CD14-positive monocyte (primary cell): ENCODE measurements around the gene FNDC3B. TPM values are rescaled to one million over a fixed set of nuclear protein-coding genes. Genes with fewer than 3 reads are reported as not detected.

Experiments used
- DNase-seq, 3 donors: peaks; one replicate each; pipeline ENCODE4 v3.0.0-alpha.2; 2011 to 2022
- H2AFZ ChIP-seq: 2 replicates; pipeline ENCODE4 v1.6.0; 2012; ENCODE audit warnings: mild to moderate bottlenecking, low read depth, low read length, inconsistent platforms; ENCODE audit not compliant: insufficient read depth, poor library complexity, severe bottlenecking
- H3K27ac ChIP-seq, 2 donors: 1 replicate in 1 of 2; 2 replicates in 1 of 2; pipeline ENCODE4 v1.5.1; 2012 to 2013; ENCODE audit warnings: low read length in 2 of 2, control low read depth in 1 of 2, inconsistent platforms in 1 of 2, low read depth in 1 of 2, mild to moderate bottlenecking in 1 of 2
- H3K27me3 ChIP-seq, 2 donors: one replicate each; pipeline versions ENCODE4 v1.6.0 to v1.6.1; 2011 to 2013; ENCODE audit warnings: low read length in 2 of 2; ENCODE audit not compliant: control insufficient read depth in 2 of 2, insufficient read depth in 2 of 2
- H3K36me3 ChIP-seq, 2 donors: replicated peaks in 1 of 2; 1 replicate in 1 of 2; 2 replicates in 1 of 2; pipeline versions ENCODE4 v1.5.1 to v1.6.1; 2012 to 2013; ENCODE audit warnings: low read length in 2 of 2, control low read depth in 1 of 2, inconsistent platforms in 1 of 2, mild to moderate bottlenecking in 1 of 2; ENCODE audit not compliant: insufficient read depth in 2 of 2, control insufficient read depth in 1 of 2
- H3K4me1 ChIP-seq, 2 donors: 1 replicate in 1 of 2; 2 replicates in 1 of 2; pipeline versions ENCODE4 v1.5.1 to v1.6.1; 2012 to 2013; ENCODE audit warnings: low read length in 2 of 2, control low read depth in 1 of 2, inconsistent platforms in 1 of 2, mild to moderate bottlenecking in 1 of 2, moderate library complexity in 1 of 2; ENCODE audit not compliant: insufficient read depth in 2 of 2, control insufficient read depth in 1 of 2
- H3K4me2 ChIP-seq: replicated peaks from 2 replicates; pipeline ENCODE3; 2012; ENCODE audit warnings: low read length, moderate library complexity, mild to moderate bottlenecking; ENCODE audit not compliant: poor library complexity, severe bottlenecking; ENCODE audit errors: extremely low read depth
- H3K4me3 ChIP-seq, 3 experiments: fragments of 200-600 bp in 1 of 3; sonication (generic) in 1 of 3; replicated peaks in 1 of 3; 1 replicate in 2 of 3; 2 replicates in 1 of 3; pipeline ENCODE4 v1.5.1; 2011 to 2013; ENCODE audit warnings: low read length in 3 of 3, mild to moderate bottlenecking in 3 of 3, control low read depth in 2 of 3, low read depth in 2 of 3, inconsistent platforms in 1 of 3, moderate library complexity in 1 of 3
- H3K79me2 ChIP-seq: 2 replicates; pipeline ENCODE4 v1.6.0; 2012; ENCODE audit warnings: mild to moderate bottlenecking, control low read depth, inconsistent platforms, low read length, moderate library complexity; ENCODE audit not compliant: insufficient read depth
- H3K9ac ChIP-seq: 2 replicates; pipeline ENCODE4 v1.6.0; 2017; ENCODE audit warnings: low read length, mild to moderate bottlenecking; ENCODE audit not compliant: insufficient read depth, poor library complexity, severe bottlenecking
- H3K9me3 ChIP-seq, 2 donors: replicated peaks in 1 of 2; 1 replicate in 1 of 2; 2 replicates in 1 of 2; pipeline versions ENCODE4 v1.5.1 to v1.6.1; 2012 to 2013; ENCODE audit warnings: low read length in 2 of 2, control low read depth in 1 of 2; ENCODE audit not compliant: control insufficient read depth in 1 of 2, insufficient read depth in 1 of 2
- H4K20me1 ChIP-seq: 2 replicates; pipeline ENCODE4 v1.6.0; 2012; ENCODE audit warnings: mild to moderate bottlenecking, low read length, control low read depth, moderate library complexity; ENCODE audit not compliant: insufficient read depth
- H3K27ac Mint-ChIP-seq, 7 donors: one replicate each; pipeline ENCODE4 v1.8.0; 2020; ENCODE audit warnings: mild to moderate bottlenecking in 7 of 7, mixed read lengths in 7 of 7, moderate library complexity in 6 of 7, inconsistent platforms in 2 of 7
- H3K27me3 Mint-ChIP-seq, 3 donors: one replicate each; pipeline ENCODE4 v1.8.0; 2021 to 2022; ENCODE audit warnings: low read depth in 3 of 3, mild to moderate bottlenecking in 3 of 3, mixed read lengths in 3 of 3, moderate library complexity in 3 of 3, inconsistent platforms in 1 of 3
- H3K36me3 Mint-ChIP-seq, 2 donors: one replicate each; pipeline ENCODE4 v1.8.0; 2020; ENCODE audit warnings: mixed read lengths in 2 of 2, inconsistent platforms in 1 of 2, mild to moderate bottlenecking in 1 of 2
- H3K4me1 Mint-ChIP-seq: one replicate; pipeline ENCODE4 v1.8.0; 2020; ENCODE audit warnings: mild to moderate bottlenecking, mixed read lengths
- H3K4me3 Mint-ChIP-seq, 2 donors: one replicate each; pipeline ENCODE4 v1.8.0; 2020; ENCODE audit warnings: mild to moderate bottlenecking in 2 of 2, mixed read lengths in 2 of 2, moderate library complexity in 1 of 2
- H3K9me3 Mint-ChIP-seq, 7 donors: one replicate each; pipeline ENCODE4 v1.8.0; 2020 to 2022; ENCODE audit warnings: mixed read lengths in 7 of 7, mild to moderate bottlenecking in 6 of 7, moderate library complexity in 6 of 7, inconsistent platforms in 2 of 7
- WGBS: methylation state at CpG from one replicate; pipeline ENCODE4 v1.1.5; 2013; ENCODE audit warnings: missing lambda C conversion rate; ENCODE audit not compliant: insufficient coverage; 5-methylcytosine and 5-hydroxymethylcytosine counted together
- intact Hi-C, 2 donors: fragments of 100-400 bp; cut with micrococcal nuclease; formaldehyde crosslinking; loops; one replicate each; pipeline versions ENCODE4 v1.15.0 to v1.15.1; 2023
- polyA plus RNA-seq, 3 donors: library from polyadenylated mRNA; depleted of rRNA in 1 of 3; unstranded in 2 of 3; stranded (reverse) in 1 of 3; fragments of 300-500 nt in 2 of 3; fragments of >200 nt in 1 of 3; fragmentation: Illumina TruSeq in 2 of 3; gene quantifications; 1 replicate in 2 of 3; 2 replicates in 1 of 3; pipeline ENCODE4 v1.2.3, GENCODE V29; 2012 to 2021
- TF ChIP-seq, protein P1 (sequence below): fragments of 200-600 bp; IDR thresholded peaks from one replicate; pipeline ENCODE4 v1.8.0; 2022; ENCODE audit warnings: antibody characterized with exemption, mild to moderate bottlenecking

Gene FNDC3B
- polyA plus RNA-seq, 3 donors, result 19.6 to 36.1 (median 25.7) TPM

DNA sequence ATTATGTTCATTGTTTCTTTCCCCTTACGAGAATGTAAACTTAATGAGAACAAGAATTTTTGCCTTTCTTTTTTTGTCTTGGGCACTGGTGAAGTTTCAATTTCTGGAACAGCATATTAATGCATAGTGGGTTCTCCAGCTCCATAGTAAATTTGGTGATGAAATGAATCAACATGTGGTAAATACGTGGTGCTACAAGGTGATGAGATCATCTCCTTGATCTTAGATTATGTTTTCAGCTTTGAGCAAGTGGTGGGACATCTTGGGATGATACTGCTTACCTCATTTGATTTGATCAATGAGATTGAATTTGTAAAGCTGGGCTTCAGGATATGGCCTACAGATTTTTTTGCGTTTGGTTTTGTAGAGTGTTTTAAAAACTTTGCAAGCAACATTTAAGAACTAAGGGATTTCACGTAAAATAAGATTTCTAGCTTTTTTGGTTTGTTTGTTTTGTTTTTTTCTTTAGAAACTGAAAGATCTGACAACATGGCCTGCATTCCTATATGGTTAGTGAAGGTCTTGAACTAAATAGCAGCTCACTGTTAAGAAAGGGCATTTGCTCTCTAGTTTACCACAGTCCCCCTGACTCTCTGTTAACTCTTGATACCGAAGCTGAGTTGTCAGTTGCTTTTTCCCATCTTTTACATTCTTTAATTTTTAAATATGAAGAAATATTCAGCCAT, 45.6 kb downstream of the FNDC3B start:
- Histone ChIP-seq H3K9ac (no peak overlapping the region), H3K27ac (peak overlapping the region in 1 of 2 donors; percentile 34), H3K4me1 (peaks cover 6 to 18% of the 10 kb centered on the region in 2 donors), H3K27me3 (no peaks in the 10 kb centered on the region), H3K36me3 (peaks cover 7 to 15% of the 10 kb centered on the region in 2 donors), H3K79me2 (peaks cover 100% of the 10 kb centered on the region), H4K20me1 (peaks cover 86% of the 10 kb centered on the region), H3K4me3 (no peak overlapping the region), H2AFZ (no peak overlapping the region), H3K4me2 (no peak overlapping the region), H3K9me3 (no peaks in the 10 kb centered on the region)
- Mint-ChIP-seq H3K27me3 (peaks cover 0 to 2% (median 0%) of the 10 kb centered on the region in 3 donors), H3K27ac (peak overlapping the region in 2 of 7 donors; percentile 48 to 84), H3K36me3 (peaks cover 28 to 40% of the 10 kb centered on the region in 2 donors), H3K9me3 (peaks cover 0 to 1% (median 0%) of the 10 kb centered on the region in 7 donors), H3K4me3 (no peak overlapping the region), H3K4me1 (peaks cover 34% of the 10 kb centered on the region)
- TF ChIP-seq, protein P1, sequence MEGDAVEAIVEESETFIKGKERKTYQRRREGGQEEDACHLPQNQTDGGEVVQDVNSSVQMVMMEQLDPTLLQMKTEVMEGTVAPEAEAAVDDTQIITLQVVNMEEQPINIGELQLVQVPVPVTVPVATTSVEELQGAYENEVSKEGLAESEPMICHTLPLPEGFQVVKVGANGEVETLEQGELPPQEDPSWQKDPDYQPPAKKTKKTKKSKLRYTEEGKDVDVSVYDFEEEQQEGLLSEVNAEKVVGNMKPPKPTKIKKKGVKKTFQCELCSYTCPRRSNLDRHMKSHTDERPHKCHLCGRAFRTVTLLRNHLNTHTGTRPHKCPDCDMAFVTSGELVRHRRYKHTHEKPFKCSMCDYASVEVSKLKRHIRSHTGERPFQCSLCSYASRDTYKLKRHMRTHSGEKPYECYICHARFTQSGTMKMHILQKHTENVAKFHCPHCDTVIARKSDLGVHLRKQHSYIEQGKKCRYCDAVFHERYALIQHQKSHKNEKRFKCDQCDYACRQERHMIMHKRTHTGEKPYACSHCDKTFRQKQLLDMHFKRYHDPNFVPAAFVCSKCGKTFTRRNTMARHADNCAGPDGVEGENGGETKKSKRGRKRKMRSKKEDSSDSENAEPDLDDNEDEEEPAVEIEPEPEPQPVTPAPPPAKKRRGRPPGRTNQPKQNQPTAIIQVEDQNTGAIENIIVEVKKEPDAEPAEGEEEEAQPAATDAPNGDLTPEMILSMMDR, result no peak
- WGBS, result 86% methylated on average over 1 of the region's 5 CpGs
- intact Hi-C loops, result no loop called here
- DNase-seq, result no peak

- Histone ChIP-seq H3K9me3 (no peaks in the 10 kb centered on the region), H3K27ac (peak overlapping the region in 1 of 2 donors; percentile 34), H3K36me3 (peaks cover 7 to 15% of the 10 kb centered on the region in 2 donors), H3K4me3 (no peak overlapping the region), H3K4me1 (peaks cover 6 to 18% of the 10 kb centered on the region in 2 donors), H3K9ac (no peak overlapping the region), H4K20me1 (peaks cover 86% of the 10 kb centered on the region), H3K4me2 (no peak overlapping the region), H2AFZ (no peak overlapping the region), H3K79me2 (peaks cover 100% of the 10 kb centered on the region), H3K27me3 (no peaks in the 10 kb centered on the region)
- intact Hi-C loops, result no loop called here
- H3K4me3 Mint-ChIP-seq, result no peak overlapping the region
- peaks cover 28 to 44% of the 10 kb centered on the region in 2 donors for H3K36me3 Mint-ChIP-seq
- H3K27ac Mint-ChIP-seq, result peak overlapping the region in 1 of 7 donors; percentile 23
- WGBS, result no CpG with 5 or more reads among the region's 2 CpGs
- H3K9me3 Mint-ChIP-seq, result peaks cover 0 to 1% (median 0%) of the 10 kb centered on the region in 7 donors
- TF ChIP-seq, protein P1, result no peak
- H3K27me3 Mint-ChIP-seq, result peaks cover 0 to 2% (median 0%) of the 10 kb centered on the region in 3 donors
- H3K4me1 Mint-ChIP-seq, result peaks cover 36% of the 10 kb centered on the region
- DNase-seq, result no peak
These were observed 46.1 kb downstream of the FNDC3B start for GRCh38 chr3:172085557-172085895.
